GM23338 (cell line): ENCODE measurements around the gene TCFL5. TPM values are rescaled to one million over a fixed set of nuclear protein-coding genes. Genes with fewer than 3 reads are reported as not detected.

Source experiments
- ATAC-seq: fragments of 200-7000 bp; cut with Tn5 transposase; 3 replicates; pipeline ENCODE4 v1.9.1; 2020
- DNase-seq: peaks from one replicate; pipeline ENCODE4 v3.0.0-alpha.2; 2015; ENCODE audit warnings: low spot score
- H2AFZ ChIP-seq: fragments of 200-600 bp; sonication (generic); 2 replicates; pipeline ENCODE4 v1.8.0; 2016; ENCODE audit warnings: antibody characterized with exemption, mild to moderate bottlenecking, moderate library complexity
- H3F3A ChIP-seq: fragments of 200-600 bp; sonication (generic); replicated peaks from 2 replicates; pipeline ENCODE4 v1.8.0; 2017; ENCODE audit warnings: antibody characterized with exemption, mixed run types, low read depth
- H3K27ac ChIP-seq: fragments of 200-600 bp; sonication (generic); 2 replicates; pipeline ENCODE4 v1.6.1; 2016; ENCODE audit warnings: low read depth
- H3K27me3 ChIP-seq: fragments of 200-600 bp; sonication (generic); 2 replicates; pipeline ENCODE4 v1.8.0; 2016; ENCODE audit warnings: mild to moderate bottlenecking, mixed run types, moderate library complexity; ENCODE audit not compliant: insufficient read depth
- H3K36me3 ChIP-seq: fragments of 200-600 bp; sonication (generic); 2 replicates; pipeline ENCODE4 v1.8.0; 2016; ENCODE audit warnings: mild to moderate bottlenecking; ENCODE audit not compliant: insufficient read depth
- H3K4me1 ChIP-seq: fragments of 200-600 bp; sonication (generic); 2 replicates; pipeline ENCODE4 v1.8.0; 2016; ENCODE audit warnings: mild to moderate bottlenecking, moderate library complexity; ENCODE audit not compliant: insufficient read depth
- H3K4me2 ChIP-seq: fragments of 200-600 bp; sonication (generic); 2 replicates; pipeline ENCODE4 v1.7.1; 2017; ENCODE audit warnings: mixed run types
- H3K4me3 ChIP-seq: fragments of 200-600 bp; sonication (generic); 2 replicates; pipeline ENCODE4 v1.6.1; 2016; ENCODE audit warnings: mixed run types
- H3K79me2 ChIP-seq: fragments of 200-600 bp; sonication (generic); replicated peaks from 2 replicates; pipeline ENCODE4 v1.8.0; 2017; ENCODE audit warnings: mild to moderate bottlenecking; ENCODE audit not compliant: insufficient read depth
- H3K9me2 ChIP-seq: fragments of 200-600 bp; sonication (generic); 2 replicates; pipeline ENCODE4 v1.8.0; 2017; ENCODE audit not compliant: insufficient read depth
- H4K20me1 ChIP-seq: fragments of 200-600 bp; sonication (generic); replicated peaks from 2 replicates; pipeline ENCODE4 v1.8.0; 2017; ENCODE audit warnings: mild to moderate bottlenecking; ENCODE audit not compliant: insufficient read depth
- H3K27ac Mint-ChIP-seq: 2 replicates; pipeline ENCODE4 v1.8.0; 2020; ENCODE audit warnings: inconsistent platforms, mild to moderate bottlenecking, moderate library complexity, mixed read lengths
- H3K27me3 Mint-ChIP-seq: 3 replicates; pipeline ENCODE4 v1.8.0; 2022; ENCODE audit warnings: low read depth, mild to moderate bottlenecking, moderate library complexity, mixed read lengths, inconsistent platforms; ENCODE audit not compliant: insufficient read depth, poor library complexity
- H3K36me3 Mint-ChIP-seq: 3 replicates; pipeline ENCODE4 v1.8.0; 2021; ENCODE audit warnings: low read depth, mild to moderate bottlenecking, inconsistent platforms, moderate library complexity, mixed read lengths
- H3K4me1 Mint-ChIP-seq: 3 replicates; pipeline ENCODE4 v1.8.0; 2020; ENCODE audit warnings: mild to moderate bottlenecking, inconsistent platforms, mixed read lengths
- H3K4me3 Mint-ChIP-seq: 3 replicates; pipeline ENCODE4 v1.8.0; 2021; ENCODE audit warnings: moderate library complexity, mild to moderate bottlenecking, inconsistent platforms, mixed read lengths
- H3K9me3 Mint-ChIP-seq: 3 replicates; pipeline ENCODE4 v1.8.0; 2020; ENCODE audit warnings: moderate library complexity, mild to moderate bottlenecking, inconsistent platforms, mixed read lengths
- CTCF ChIP-seq, 2 experiments: fragments of 200-600 bp in 1 of 2; sonication (generic) in 1 of 2; conservative IDR thresholded peaks; 2 replicates each; pipeline versions ENCODE4 v1.5.1 to v1.6.1; 2016 to 2017; ENCODE audit warnings: antibody characterized with exemption in 2 of 2, low read depth in 2 of 2, mild to moderate bottlenecking in 2 of 2, moderate library complexity in 1 of 2
- EZH2phosphoT487 ChIP-seq: fragments of 200-600 bp; sonication (generic); IDR thresholded peaks from one replicate; pipeline ENCODE4 v1.8.1; 2018; ENCODE audit warnings: antibody characterized with exemption; ENCODE audit not compliant: unreplicated experiment
- JUNB ChIP-seq: IDR thresholded peaks from one replicate; pipeline ENCODE4 v1.6.1; 2016; ENCODE audit warnings: antibody characterized with exemption; ENCODE audit not compliant: unreplicated experiment
- NANOG ChIP-seq: IDR thresholded peaks from 2 replicates; pipeline ENCODE4 v1.6.1; 2016; ENCODE audit warnings: antibody characterized with exemption, borderline replicate concordance
- POLR2AphosphoS5 ChIP-seq: IDR thresholded peaks from 2 replicates; pipeline ENCODE4 v1.6.1; 2016; ENCODE audit warnings: antibody characterized with exemption, low read depth
- REST ChIP-seq: IDR thresholded peaks from one replicate; pipeline ENCODE4 v1.6.1; 2018; ENCODE audit warnings: antibody characterized with exemption; ENCODE audit not compliant: unreplicated experiment
- ZNF114 ChIP-seq: fragments of 250-450 bp; sonication (Bioruptor Pico); IDR thresholded peaks from 2 replicates; pipeline ENCODE4 v1.5.0; 2020; ENCODE audit warnings: mild to moderate bottlenecking, moderate library complexity
- ZNF331 ChIP-seq: fragments of 250-450 bp; sonication (Bioruptor Pico); IDR thresholded peaks from 2 replicates; pipeline ENCODE4 v1.5.0; 2020; ENCODE audit warnings: low read depth, mild to moderate bottlenecking, moderate library complexity
- ZNF462 ChIP-seq: fragments of 250-450 bp; sonication (Bioruptor Pico); IDR thresholded peaks from 2 replicates; pipeline ENCODE4 v1.5.0; 2020; ENCODE audit warnings: mild to moderate bottlenecking, moderate library complexity
- polyA plus RNA-seq: library from polyadenylated mRNA; unstranded; fragments of >200 nt; fragmentation: Nextera tagmentation; extraction: Ambion mirVana; gene quantifications from 2 replicates; pipeline ENCODE4 v1.2.1, GENCODE V29; 2016
- total RNA-seq: library from RNA; depleted of rRNA; stranded (reverse); fragments of >200 nt; shearing (Covaris generic); gene quantifications from 2 replicates; pipeline ENCODE4 v1.2.3, GENCODE V29; 2014

TCFL5 gene
- total and polyA plus RNA-seq, 2 experiments from 2014 or later = 5.8 to 19.3 TPM

GRCh38 chr20:62888910-62889309 lies 27.3 kb upstream of the TCFL5 start:
- TF ChIP-seq ZNF114 (no peak), EZH2phosphoT487 (no peak), NANOG (no peak), ZNF462 (CRISPR knock-in tag) (no peak), ZNF331 (CRISPR knock-in tag) (no peak)
- no peak overlapping the region for H2AFZ ChIP-seq
- Mint-ChIP-seq H3K4me3 (no peak overlapping the region), H3K9me3 (no peaks in the 10 kb centered on the region), H3K27ac (no peak overlapping the region), H3K36me3 (peaks cover 79% of the 10 kb centered on the region), H3K27me3 (peaks cover 19% of the 10 kb centered on the region), H3K4me1 (peaks cover 34% of the 10 kb centered on the region)
- H3K4me2 ChIP-seq = no peak overlapping the region
- DNase-seq (no peak), ATAC-seq (no peak)
- no peaks in the 10 kb centered on the region for H3K9me2 ChIP-seq
- no peak overlapping the region for H3K4me3 ChIP-seq
- H3F3A ChIP-seq = peaks cover 90% of the 10 kb centered on the region
- H4K20me1 ChIP-seq = peaks cover 23% of the 10 kb centered on the region
- no peaks in the 10 kb centered on the region for H3K27me3 ChIP-seq
- H3K36me3 ChIP-seq = peaks cover 67% of the 10 kb centered on the region
- no peak overlapping the region for H3K27ac ChIP-seq
- no peaks in the 10 kb centered on the region for H3K79me2 ChIP-seq
- peaks cover 18% of the 10 kb centered on the region for H3K4me1 ChIP-seq

- peaks cover 17% of the 10 kb centered on the region for H3K27me3 Mint-ChIP-seq
- peaks cover 35% of the 10 kb centered on the region for H3K4me1 Mint-ChIP-seq
- no peaks in the 10 kb centered on the region for H3K9me3 Mint-ChIP-seq
- Histone ChIP-seq H3K4me3 (no peak overlapping the region), H3K36me3 (peaks cover 64% of the 10 kb centered on the region), H3K9me2 (no peaks in the 10 kb centered on the region), H3F3A (peaks cover 85% of the 10 kb centered on the region; the same call in 1 of the 2 replicates), H3K27me3 (no peaks in the 10 kb centered on the region), H4K20me1 (peaks cover 27% of the 10 kb centered on the region), H3K4me1 (peaks cover 18% of the 10 kb centered on the region), H3K79me2 (no peaks in the 10 kb centered on the region), H3K27ac (no peak overlapping the region), H3K4me2 (no peak overlapping the region), H2AFZ (no peak overlapping the region)
- ATAC-seq (no peak), DNase-seq (no peak)
- peak overlapping the region; percentile 59; the same call in 1 of the 2 replicates for H3K27ac Mint-ChIP-seq
- H3K4me3 Mint-ChIP-seq = no peak overlapping the region
- TF ChIP-seq NANOG = no peak
- no peak for TF ChIP-seq ZNF114
- TF ChIP-seq CTCF (conservative IDR thresholded peaks at IDR 0.05; ENCODE audit: low read depth in 2 of 2) = no peak
- TF ChIP-seq JUNB = no peak
- TF ChIP-seq POLR2AphosphoS5 = no peak
- no peak for TF ChIP-seq REST
- H3K36me3 Mint-ChIP-seq = peaks cover 73% of the 10 kb centered on the region
These were observed 26.8 kb upstream of the TCFL5 start for GRCh38 chr20:62888406-62888805.
